ENCODE results near the gene FBXL17.

DNA sequence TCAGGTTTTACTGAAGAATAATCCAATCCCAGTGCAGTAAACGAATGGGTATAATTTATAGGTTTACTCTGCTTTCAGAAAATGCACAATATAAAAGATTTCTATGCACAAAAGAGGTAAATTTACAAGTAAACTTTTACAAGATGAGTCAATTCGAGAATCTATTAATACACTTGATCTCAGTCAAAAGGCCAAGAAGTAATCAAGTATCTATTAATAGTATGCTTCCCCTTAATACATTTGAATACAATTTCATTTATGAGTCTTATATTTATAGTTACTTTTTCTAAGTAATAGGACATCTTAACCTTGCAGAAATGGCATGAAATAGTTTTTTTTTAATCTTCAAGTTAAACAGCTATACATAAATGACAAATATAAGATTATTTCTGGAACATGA, 355.9 kb downstream of the FBXL17 start:
- TF ChIP-seq SIN3B (IDR thresholded peaks at IDR 0.05; ENCODE audit: low read depth) (no peak), HEY1 (CRISPR knock-in tag; IDR thresholded peaks at IDR 0.05; ENCODE audit: borderline replicate concordance) (no peak), ATF7 (IDR thresholded peaks at IDR 0.05) (no peak), ELF4 (CRISPR knock-in tag; IDR thresholded peaks at IDR 0.05) (no peak), HDGF (IDR thresholded peaks at IDR 0.05) (no peak), TRIM24 (IDR thresholded peaks at IDR 0.05) (no peak)
- TF ChIP-seq, protein P1, sequence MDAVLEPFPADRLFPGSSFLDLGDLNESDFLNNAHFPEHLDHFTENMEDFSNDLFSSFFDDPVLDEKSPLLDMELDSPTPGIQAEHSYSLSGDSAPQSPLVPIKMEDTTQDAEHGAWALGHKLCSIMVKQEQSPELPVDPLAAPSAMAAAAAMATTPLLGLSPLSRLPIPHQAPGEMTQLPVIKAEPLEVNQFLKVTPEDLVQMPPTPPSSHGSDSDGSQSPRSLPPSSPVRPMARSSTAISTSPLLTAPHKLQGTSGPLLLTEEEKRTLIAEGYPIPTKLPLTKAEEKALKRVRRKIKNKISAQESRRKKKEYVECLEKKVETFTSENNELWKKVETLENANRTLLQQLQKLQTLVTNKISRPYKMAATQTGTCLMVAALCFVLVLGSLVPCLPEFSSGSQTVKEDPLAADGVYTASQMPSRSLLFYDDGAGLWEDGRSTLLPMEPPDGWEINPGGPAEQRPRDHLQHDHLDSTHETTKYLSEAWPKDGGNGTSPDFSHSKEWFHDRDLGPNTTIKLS (IDR thresholded peaks at IDR 0.05; ENCODE audit: borderline replicate concordance, low read depth), result no peak
- TF ChIP-seq, protein P2, sequence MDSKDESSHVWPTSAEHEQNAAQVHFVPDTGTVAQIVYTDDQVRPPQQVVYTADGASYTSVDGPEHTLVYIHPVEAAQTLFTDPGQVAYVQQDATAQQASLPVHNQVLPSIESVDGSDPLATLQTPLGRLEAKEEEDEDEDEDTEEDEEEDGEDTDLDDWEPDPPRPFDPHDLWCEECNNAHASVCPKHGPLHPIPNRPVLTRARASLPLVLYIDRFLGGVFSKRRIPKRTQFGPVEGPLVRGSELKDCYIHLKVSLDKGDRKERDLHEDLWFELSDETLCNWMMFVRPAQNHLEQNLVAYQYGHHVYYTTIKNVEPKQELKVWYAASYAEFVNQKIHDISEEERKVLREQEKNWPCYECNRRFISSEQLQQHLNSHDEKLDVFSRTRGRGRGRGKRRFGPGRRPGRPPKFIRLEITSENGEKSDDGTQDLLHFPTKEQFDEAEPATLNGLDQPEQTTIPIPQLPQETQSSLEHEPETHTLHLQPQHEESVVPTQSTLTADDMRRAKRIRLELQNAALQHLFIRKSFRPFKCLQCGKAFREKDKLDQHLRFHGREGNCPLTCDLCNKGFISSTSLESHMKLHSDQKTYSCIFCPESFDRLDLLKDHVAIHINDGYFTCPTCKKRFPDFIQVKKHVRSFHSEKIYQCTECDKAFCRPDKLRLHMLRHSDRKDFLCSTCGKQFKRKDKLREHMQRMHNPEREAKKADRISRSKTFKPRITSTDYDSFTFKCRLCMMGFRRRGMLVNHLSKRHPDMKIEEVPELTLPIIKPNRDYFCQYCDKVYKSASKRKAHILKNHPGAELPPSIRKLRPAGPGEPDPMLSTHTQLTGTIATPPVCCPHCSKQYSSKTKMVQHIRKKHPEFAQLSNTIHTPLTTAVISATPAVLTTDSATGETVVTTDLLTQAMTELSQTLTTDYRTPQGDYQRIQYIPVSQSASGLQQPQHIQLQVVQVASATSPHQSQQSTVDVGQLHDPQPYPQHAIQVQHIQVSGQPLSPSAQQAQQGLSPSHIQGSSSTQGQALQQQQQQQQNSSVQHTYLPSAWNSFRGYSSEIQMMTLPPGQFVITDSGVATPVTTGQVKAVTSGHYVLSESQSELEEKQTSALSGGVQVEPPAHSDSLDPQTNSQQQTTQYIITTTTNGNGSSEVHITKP (IDR thresholded peaks at IDR 0.05; ENCODE audit: partially characterized antibody), result no peak

Measured in K562 (cell line).